IPS DF 6.9 (cell line): ENCODE data around the gene PRDM12.
A peak's percentile ranks its signal among the peaks of the same experiment; 100 is the strongest.

Experiments
- DNase-seq: peaks from one replicate; pipeline ENCODE4 v3.0.0-alpha.2; 2013; ENCODE audit warnings: low read depth, low spot score
- H3K27ac ChIP-seq: one replicate; pipeline ENCODE4 v1.5.1; 2013; ENCODE audit warnings: low read length, control low read depth
- H3K27me3 ChIP-seq: 2 replicates; pipeline ENCODE4 v1.6.1; 2013; ENCODE audit warnings: mild to moderate bottlenecking, low read length; ENCODE audit not compliant: control insufficient read depth, insufficient read depth
- H3K36me3 ChIP-seq: 2 replicates; pipeline ENCODE4 v1.6.1; 2013; ENCODE audit warnings: low read length; ENCODE audit not compliant: control insufficient read depth, insufficient read depth
- H3K4me1 ChIP-seq: 2 replicates; pipeline ENCODE4 v1.6.1; 2013; ENCODE audit warnings: low read length; ENCODE audit not compliant: control insufficient read depth, insufficient read depth
- H3K4me3 ChIP-seq: 2 replicates; pipeline ENCODE4 v1.5.1; 2013; ENCODE audit warnings: mild to moderate bottlenecking, low read length
- H3K9me3 ChIP-seq: 2 replicates; pipeline ENCODE4 v1.6.1; 2013; ENCODE audit warnings: low read length, inconsistent platforms; ENCODE audit not compliant: control insufficient read depth, insufficient read depth
- WGBS: extraction: QIAGEN DNeasy Blood & Tissue Kit; methylation state at CpG from one replicate; pipeline ENCODE4 v1.1.7; 2013; ENCODE audit warnings: mixed read lengths, missing lambda C conversion rate; ENCODE audit not compliant: insufficient read length, insufficient coverage; 5-methylcytosine and 5-hydroxymethylcytosine counted together

Gene PRDM12

DNA sequence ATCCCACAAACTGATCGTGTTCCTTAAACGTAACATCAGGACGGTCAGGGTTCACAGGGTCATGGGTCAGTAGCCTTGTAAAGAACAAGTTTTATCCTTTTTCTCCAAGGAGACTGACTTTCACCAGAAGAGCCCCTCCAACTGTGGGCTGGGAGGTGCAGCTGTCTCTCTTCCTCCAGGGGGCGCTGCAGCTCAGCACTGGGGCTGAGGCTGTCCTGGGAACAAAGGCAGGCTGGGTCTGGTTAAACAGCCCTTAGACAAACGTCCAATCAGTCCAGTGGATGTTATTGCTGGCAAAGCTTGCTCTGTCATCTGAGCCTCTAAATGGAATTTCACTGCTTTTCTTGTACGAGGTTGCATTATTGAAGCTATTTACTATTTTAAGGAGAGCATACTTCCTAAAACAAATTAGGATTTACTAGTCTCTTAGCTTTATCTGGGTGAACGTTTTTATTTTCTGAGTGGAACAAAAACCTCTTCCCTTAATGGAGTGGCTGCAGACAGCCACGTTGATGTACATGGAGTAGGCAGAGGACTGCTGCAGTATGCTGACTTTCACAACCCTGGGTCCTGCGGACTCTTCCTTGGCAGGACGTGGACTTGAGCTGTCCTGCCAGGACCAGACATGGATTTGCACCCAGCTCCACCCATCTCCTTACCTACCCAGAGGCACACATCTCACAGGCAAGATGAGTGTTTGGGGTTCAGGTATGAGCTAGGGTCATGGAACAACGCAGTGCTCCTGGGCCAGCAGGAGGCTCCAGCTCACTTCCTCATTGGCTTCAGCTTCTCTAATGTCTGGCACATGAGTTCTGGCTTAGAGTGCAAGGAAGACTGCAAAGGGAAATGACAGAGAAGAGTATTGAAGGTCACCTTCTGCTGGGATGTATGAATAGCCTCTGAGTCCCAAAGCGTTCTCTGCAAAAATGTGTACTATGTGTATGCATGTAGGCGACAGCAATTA is 36.9 kb downstream of the PRDM12 start:
- Histone ChIP-seq H3K4me3 (no peak overlapping the region), H3K4me1 (no peaks in the 10 kb centered on the region), H3K36me3 (peaks cover 52% of the 10 kb centered on the region), H3K9me3 (no peaks in the 10 kb centered on the region), H3K27me3 (no peaks in the 10 kb centered on the region), H3K27ac (no peak overlapping the region)
- WGBS = no CpG with 5 or more reads among the region's 13 CpGs
- DNase-seq = no peak

DNA sequence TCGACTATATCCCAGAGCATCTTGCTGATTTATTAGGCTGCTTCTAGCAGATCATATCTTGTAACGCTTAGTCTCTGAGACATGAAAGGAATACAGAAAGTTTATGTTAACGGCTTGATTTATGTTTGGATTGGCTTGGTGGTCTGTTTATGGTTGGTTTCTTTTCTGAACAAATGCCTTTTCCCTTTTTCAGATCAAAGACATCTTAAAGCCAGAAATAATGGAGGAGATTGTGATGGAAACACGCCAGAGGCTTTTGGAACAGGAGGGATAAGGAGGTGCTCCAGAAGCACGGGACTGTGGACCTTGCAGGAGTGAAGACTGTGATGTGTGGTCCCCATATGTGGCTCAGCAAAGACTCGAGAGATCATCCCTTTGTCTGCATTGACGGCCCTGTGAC is 39.1 kb downstream of the PRDM12 start:
- Histone ChIP-seq H3K27me3 (no peaks in the 10 kb centered on the region), H3K9me3 (no peaks in the 10 kb centered on the region), H3K4me1 (no peaks in the 10 kb centered on the region), H3K36me3 (peaks cover 36% of the 10 kb centered on the region), H3K4me3 (no peak overlapping the region), H3K27ac (no peak overlapping the region)
- no peak for DNase-seq
- no CpG with 5 or more reads among the region's 7 CpGs for WGBS

DNA sequence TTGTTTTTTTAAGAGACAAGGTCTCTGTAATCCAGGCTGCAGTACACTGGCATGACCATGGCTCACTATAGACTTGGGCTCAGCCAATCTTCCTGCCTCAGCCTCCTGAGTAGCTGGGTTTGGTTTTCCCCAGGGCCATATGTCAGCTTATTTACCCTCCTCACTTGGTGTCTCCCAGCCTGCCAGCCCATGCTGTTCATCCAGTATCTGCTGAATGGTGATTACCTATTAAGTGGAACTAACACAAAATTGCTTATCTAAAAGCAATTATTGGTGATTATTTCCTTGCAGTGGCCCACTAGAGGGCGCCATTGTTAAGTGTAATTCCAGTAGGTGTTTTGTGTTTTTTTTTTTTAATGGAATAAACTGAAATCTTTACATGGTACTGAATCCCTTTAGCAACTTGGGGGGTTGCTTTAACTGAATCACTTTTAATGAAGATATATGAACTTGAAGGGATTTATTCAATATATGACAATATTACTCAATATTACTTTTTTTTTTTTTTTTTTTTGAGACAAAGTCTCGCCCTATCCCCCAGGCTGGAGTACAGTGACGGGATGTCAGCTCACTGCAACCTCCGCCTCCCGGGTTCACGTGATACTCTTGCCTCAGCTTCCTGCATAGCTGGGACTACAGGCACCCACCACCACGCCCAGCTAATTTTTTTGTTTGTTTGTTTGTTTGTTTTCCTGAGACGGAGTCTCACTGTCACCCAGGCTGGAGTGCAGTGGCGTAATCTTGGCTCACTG is 43.0 kb downstream of the PRDM12 start:
- no peak overlapping the region for H3K27ac ChIP-seq
- DNase-seq = no peak
- H3K4me3 ChIP-seq = no peak overlapping the region
- H3K4me1 ChIP-seq = no peaks in the 10 kb centered on the region
- no peaks in the 10 kb centered on the region for H3K27me3 ChIP-seq
- WGBS = no CpG with 5 or more reads among the region's 9 CpGs
- no peaks in the 10 kb centered on the region for H3K9me3 ChIP-seq
- peaks cover 15% of the 10 kb centered on the region; the same call in 1 of the 2 replicates for H3K36me3 ChIP-seq

DNA sequence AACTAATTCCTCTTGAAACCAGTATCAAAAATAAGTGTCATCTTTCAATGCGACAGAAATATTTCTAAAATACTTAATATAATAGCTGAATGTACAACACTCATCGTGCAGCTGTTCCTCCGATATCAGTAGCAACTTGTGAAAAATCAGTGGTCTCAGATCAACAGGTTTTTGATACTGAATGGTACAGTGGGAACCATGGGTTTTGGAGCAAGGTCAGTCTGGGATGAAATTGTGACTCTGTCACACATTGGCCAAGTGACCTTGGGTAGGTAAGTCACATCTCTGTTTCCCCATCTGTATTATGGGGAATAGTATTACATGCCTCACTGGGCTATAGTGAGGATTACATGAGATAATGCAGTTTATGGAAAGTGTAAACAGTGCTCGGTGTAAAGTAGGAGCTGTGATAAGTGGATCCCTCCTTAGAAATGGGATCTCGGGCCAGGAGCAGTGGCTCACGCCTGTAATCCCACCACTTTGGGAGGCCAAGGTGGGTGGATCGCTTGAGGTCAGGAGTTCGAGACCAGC is 46.5 kb downstream of the PRDM12 start:
- no peak overlapping the region for H3K4me3 ChIP-seq
- no peaks in the 10 kb centered on the region for H3K4me1 ChIP-seq
- H3K27me3 ChIP-seq = no peaks in the 10 kb centered on the region
- no peak overlapping the region for H3K27ac ChIP-seq
- no peak for DNase-seq
- no CpG with 5 or more reads among the region's 8 CpGs for WGBS
- H3K36me3 ChIP-seq = no peaks in the 10 kb centered on the region
- H3K9me3 ChIP-seq = no peaks in the 10 kb centered on the region

DNA sequence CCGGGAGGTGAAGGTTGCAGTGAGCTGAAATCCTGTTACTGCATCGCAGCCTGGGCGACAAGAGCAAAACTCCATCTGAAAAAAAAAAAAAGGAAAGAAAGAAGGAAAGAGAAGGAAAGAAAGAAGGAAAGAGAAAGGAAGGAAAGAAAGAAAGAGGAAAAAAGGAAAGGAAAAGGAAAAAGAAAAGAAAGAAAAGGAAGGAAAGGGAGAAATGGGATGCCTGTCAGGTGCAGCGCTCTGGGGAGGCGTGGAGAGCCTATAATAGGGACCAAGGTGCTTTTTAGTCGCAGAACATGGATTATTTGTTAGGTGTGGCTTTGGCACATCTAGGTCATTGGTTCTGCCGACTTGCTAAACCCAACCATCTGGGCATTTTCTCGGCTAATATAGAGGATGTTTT is 47.1 kb downstream of the PRDM12 start:
- H3K4me1 ChIP-seq = no peaks in the 10 kb centered on the region
- no peak overlapping the region for H3K27ac ChIP-seq
- H3K9me3 ChIP-seq = no peaks in the 10 kb centered on the region
- no CpG with 5 or more reads among the region's 8 CpGs for WGBS
- H3K36me3 ChIP-seq = no peaks in the 10 kb centered on the region
- no peak for DNase-seq
- H3K27me3 ChIP-seq = no peaks in the 10 kb centered on the region
- no peak overlapping the region for H3K4me3 ChIP-seq

DNA sequence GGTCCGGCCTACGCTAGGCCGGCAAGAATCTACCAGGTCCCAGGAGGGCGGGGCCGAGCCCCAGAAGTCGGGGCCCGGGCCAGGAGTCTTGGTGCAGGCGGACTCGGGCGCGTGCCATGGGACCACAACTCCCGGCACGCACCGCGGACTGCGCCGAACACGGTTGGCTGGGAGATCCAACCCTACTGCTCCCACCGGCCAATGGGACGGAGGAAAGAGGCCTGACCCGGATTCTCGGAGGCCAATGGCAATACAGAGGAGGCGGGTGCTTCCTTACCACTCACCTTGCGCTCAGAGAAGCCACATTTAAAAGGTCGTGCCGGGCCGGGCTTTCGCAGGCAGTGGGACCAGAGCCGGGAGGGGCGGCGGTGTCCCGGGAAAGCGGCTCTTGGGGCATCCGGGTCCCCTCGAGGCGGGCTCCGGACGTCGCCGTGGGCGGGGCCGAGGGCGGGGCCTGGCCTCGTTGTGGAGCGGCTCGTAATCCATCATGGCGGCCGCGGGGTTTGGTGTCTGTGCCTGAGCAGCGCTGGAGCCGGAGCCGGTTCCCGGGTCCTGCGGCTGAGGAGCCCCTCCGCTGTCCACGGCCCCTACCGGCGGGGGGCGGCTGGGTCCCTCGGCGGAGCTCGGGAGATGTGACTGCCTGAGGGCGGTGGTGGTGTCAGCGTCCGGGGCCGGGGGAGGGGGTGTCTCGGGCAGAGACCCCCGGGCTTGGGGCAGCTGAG is 48.3 kb downstream of the PRDM12 start:
- Histone ChIP-seq H3K36me3 (no peaks in the 10 kb centered on the region), H3K9me3 (no peaks in the 10 kb centered on the region), H3K27me3 (no peaks in the 10 kb centered on the region), H3K4me1 (no peaks in the 10 kb centered on the region), H3K27ac (no peak overlapping the region), H3K4me3 (peak overlapping the region; percentile 83)
- peak; percentile 97 for DNase-seq
- no CpG with 5 or more reads among the region's 68 CpGs for WGBS

DNA sequence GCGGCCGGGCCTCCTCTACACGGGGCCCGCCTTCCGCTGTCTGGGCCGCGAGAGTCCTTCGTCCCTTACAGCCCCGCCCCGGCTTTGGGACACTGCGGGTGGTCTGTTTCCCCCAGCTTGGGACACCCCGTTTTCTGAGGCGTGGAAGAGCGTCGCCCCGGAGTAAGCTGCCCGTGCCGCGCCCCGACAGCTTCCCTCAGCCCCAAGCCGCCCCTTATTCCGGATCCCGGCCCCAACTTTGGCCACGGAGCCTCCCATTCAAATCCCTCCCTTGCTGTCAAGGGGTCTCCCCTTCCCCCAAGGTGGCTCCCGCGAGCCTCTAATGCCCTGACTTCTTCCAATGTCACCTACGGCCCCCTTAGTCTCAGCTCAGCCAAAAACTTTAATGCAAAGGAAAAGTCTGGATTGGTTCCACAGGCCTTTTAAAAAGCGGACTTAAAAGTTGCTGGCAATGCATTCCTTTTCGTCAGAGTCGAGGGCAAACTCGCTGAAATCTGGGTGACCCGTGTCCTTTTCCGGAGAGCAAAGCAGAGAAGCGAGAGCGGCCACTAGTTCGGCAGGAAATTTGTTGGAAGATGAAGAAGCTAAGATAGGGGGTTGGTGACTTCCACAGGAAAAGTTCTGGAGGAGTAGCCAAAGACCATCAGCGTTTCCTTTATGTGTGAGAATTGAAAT is 49.0 kb downstream of the PRDM12 start:
- H3K27ac ChIP-seq = no peak overlapping the region
- DNase-seq = no peak
- WGBS = no CpG with 5 or more reads among the region's 37 CpGs

DNA sequence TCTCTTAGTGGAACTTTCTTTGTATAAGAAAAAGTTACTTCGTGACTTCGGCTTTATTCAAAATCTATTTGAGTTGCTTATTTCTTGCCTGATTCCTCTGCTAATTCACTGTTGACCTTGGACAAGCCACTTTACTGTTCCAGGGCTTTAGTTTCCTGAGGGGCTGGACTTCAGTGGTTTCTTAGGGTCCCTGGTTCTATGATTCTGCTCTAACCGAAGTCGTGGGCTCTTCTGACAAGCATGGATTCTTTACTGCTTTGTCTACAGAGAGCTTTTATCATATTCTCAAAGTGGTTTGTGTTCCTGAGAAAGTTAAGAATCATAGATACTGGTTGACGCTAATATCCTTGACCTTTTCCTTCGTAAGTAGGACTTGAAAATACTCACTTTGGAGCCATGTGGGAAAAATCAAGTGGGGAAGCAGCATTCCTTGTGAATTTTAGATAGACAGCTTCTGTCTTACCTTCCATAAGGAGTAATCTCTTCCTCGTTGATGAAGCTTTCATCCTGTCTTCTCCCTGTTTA is 50.3 kb downstream of the PRDM12 start:
- no peak for DNase-seq
- Histone ChIP-seq H3K27ac (no peak overlapping the region), H3K36me3 (no peaks in the 10 kb centered on the region), H3K4me1 (no peaks in the 10 kb centered on the region), H3K9me3 (no peaks in the 10 kb centered on the region), H3K27me3 (no peaks in the 10 kb centered on the region), H3K4me3 (no peak overlapping the region)
- no CpG with 5 or more reads among the region's 7 CpGs for WGBS

More for the DNA sequence above, 49.0 kb downstream of the PRDM12 start:
- H3K4me1 ChIP-seq = no peaks in the 10 kb centered on the region
- H3K36me3 ChIP-seq = no peaks in the 10 kb centered on the region
- H3K4me3 ChIP-seq = peak overlapping the region; percentile 83
- H3K9me3 ChIP-seq = no peaks in the 10 kb centered on the region
- no peaks in the 10 kb centered on the region for H3K27me3 ChIP-seq

DNA sequence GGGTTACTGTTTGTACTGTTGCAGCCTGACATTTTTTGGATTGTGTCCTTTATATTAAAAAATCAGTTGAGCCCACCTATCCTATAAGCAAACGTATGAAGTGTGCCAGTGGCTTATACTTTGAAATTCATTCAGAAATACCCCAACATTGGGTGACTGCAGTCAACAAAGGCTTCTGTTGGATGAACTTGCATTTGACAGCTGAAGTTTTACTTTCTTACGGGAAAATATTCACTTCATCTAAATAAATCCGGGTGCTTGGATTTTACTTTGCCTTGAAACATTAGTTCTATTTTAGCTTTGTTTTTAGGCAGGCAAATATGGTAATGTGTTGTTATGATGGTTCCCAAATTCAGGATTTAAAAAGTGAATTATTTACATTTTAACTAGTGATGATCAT is 50.9 kb downstream of the PRDM12 start:
- DNase-seq = no peak
- Histone ChIP-seq H3K27me3 (no peaks in the 10 kb centered on the region), H3K4me3 (no peak overlapping the region), H3K9me3 (no peaks in the 10 kb centered on the region), H3K36me3 (no peaks in the 10 kb centered on the region), H3K4me1 (no peaks in the 10 kb centered on the region), H3K27ac (no peak overlapping the region)
- whole genome bisulfite sequencing = no CpG with 5 or more reads among the region's 3 CpGs
